GM21526 (cell line): Measurements from ENCODE around the gene PDGFA.

Source experiments
- ATAC-seq: cut with Tn5 transposase; IDR thresholded peaks from one replicate; pipeline ENCODE4 v1.9.1; 2021; ENCODE audit warnings: moderate library complexity; ENCODE audit not compliant: unreplicated experiment, low FRiP score

PDGFA gene

DNA sequence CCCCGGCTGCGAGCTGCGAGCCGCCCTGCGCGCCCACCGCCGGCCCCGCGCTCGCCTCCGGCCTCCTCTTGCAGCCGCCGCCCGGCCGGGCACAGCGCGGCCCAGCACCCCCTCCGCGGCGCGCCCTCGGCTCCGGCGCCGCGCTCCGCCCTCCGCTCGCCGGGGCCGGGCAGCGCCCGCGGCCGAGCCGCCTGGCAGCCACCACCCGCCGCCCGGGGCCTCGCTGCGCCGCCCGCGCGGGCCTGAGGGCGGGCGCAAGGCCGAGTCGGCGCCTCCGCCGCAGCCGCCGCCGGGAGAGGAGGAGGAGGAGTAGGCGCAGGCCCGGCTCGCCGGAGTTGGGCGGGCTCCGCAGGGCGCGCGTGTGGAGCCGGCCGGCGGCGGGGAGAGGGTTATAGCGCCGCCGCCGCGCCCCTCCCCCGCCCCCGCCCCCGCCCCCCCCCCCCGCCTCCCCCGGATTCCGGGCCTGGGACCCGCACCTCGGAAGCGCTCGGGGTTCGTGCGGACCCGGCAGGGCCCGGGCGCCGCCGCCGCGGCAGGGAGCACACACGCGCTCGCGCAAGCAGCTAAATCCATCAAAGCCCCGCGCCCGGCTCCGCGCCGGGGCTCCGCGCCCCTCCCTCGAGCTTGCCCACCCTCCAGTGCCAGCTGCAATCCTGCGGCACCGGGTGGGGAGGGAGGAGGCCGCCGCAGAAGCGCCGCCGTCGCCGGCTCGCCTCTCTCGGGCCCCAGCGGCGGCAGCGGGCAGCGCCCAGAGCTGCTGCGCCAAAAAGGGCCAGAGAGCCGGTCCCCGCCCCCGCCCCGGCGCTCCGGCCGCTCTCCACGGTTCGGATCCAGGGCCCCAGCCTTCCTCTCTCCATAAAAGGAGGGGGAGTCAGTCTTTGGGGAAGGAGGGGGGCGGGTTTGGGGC is at the start of gene PDGFA:
Gene PDGFA, minus strand, starts transcription at position 363 of the 907 bp plus-strand sequence. CDS start 845 bp downstream, outside the sequence.
- no peak for ATAC-seq

- no peak for ATAC-seq
Observed at GRCh38 chr7:568031-568951, 48.6 kb upstream of the PDGFA start.

DNA sequence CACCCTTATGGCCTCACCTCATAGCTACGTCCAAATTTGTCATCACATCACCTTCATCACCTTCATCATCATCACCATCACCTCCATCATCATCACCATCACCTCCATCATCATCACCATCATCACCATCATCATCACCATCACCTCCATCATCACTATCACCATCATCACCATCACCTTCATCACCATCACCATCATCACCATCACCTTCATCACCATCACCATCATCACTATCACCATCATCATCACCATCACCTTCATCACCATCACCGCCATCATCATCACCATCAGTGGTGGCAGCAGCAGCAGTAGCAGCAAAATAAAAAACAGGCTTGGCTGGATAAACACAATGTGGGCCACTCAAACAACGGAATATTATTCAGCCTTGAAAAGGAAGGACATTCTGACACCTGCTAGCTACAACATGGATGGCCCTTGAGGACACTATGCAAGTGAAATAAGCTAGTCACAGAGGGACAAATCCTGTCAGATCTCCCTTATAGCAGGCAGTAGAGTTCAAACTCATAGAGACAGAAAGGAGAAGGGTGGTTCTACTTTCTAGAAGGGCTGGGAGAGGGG is 47.7 kb upstream of the PDGFA start:
- ATAC-seq = no peak

DNA sequence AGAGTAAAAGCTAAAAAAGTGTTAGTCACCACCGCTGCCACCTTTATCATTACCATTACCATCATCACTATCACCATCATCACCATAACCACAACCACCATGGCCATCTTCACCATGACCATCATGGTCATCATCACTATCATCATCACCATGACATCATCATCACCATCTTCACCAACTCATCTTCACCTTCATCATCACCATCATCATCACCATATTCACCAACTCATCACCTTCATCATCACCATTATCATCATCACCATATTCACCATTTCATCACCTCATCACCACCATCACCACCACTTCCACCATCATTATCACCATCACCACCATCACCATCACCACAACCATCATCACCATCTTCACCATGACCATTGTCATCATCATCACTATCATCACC is 46.5 kb upstream of the PDGFA start:
- ATAC-seq = no peak

GRCh38 chr7:564176-564865 is 44.7 kb upstream of the PDGFA start:
- no peak for ATAC-seq

- ATAC-seq = no peak
Observed at GRCh38 chr7:563629-564170, 44.1 kb upstream of the PDGFA start.

DNA sequence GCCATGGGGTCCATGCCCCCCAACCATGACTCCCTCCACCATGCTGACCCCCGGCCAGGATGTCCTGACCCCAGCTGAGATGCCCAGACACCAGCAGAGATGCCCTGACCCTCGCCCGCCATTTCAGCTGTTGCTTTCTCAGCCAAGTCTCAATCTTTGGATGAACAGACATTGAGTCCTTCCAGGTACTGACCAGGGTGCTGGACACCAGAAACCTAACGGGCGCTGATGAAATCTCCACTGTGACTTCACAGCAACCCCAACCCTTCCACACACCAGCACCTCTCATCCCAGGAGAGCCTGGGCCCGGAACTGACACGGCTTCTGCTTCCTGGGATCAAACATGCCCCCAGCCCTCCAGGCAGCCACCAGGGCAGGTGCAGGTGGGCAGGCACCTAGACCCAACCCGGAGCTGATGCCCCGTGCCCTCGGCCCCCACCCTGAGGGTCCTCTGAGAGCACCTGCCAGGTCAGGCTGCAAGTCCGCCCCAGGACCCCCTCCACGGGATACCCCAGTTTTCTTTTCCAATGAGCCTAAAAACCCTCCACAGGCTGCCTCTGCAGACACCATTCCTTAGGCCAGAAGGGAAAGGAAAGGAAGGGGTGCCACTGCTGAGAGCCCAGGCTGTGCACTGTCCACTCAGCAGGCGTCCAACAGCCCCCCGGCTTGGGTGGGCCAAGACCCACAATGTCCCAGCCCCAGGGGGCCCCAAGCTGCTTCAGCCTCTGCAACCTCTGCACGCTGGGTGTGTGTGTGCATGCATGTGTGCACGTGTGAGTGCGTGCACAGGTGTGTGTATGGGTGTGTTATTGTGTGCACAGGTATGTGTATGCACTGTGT is 43.4 kb upstream of the PDGFA start:
- no peak for ATAC-seq

GRCh38 chr7:562374-562675 is 42.7 kb upstream of the PDGFA start:
- ATAC-seq = no peak

- ATAC-seq = no peak
Observed at GRCh38 chr7:561631-562373, 42.2 kb upstream of the PDGFA start.

GRCh38 chr7:560966-561630 is 41.5 kb upstream of the PDGFA start:
- ATAC-seq = no peak

- ATAC-seq = no peak
Observed at GRCh38 chr7:559396-559705, 39.7 kb upstream of the PDGFA start.

DNA sequence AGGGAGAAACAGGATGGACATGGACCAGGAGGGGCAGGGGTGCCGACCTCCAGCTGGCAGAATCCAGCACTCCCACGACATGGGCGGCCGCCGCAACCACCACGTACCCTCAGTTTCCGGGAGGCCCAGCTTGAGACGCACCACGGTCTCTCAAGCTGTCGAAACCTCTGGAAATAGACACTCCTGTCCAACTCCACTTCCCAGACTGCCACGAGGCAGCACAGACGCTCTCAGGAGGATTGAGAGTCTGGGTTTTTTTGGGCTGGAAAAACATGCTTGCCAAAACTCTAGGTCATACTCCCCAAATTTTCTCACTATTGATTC is 37.9 kb upstream of the PDGFA start:
- no peak for ATAC-seq

DNA sequence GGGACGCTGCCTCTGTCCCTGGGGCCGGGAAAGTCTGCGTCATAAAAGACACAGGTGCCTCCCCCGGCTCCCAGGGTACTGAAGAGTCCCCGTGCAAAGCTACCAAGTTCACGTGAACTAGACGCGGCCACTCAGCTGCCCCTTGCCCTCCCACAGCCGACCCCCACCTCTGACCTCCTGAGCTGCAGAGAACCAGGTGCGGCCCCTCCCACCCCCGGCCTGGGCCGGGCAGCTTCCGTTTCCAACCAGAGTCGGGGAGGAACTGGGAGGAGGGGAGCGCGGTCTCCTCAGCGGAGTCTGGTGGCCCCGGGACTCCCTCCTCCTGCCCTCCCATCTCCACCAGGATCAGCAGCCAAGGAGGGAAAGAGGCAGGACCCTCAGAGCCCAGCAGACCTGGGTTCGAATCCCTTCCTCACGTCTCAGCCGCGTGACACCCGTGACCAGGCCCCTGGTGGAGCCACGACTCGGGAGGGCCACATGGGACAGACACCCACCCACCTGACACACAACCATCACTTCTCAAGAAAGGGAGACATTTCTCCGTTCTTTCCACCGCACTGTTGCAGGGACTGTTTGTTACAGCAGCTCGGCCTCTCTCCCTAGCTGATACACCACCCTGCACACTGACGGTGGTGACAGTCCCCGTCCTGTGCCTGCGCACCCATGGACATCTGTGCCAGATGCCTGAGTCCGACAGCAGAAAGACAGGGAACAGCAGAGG is 37.4 kb upstream of the PDGFA start:
- no peak for ATAC-seq

DNA sequence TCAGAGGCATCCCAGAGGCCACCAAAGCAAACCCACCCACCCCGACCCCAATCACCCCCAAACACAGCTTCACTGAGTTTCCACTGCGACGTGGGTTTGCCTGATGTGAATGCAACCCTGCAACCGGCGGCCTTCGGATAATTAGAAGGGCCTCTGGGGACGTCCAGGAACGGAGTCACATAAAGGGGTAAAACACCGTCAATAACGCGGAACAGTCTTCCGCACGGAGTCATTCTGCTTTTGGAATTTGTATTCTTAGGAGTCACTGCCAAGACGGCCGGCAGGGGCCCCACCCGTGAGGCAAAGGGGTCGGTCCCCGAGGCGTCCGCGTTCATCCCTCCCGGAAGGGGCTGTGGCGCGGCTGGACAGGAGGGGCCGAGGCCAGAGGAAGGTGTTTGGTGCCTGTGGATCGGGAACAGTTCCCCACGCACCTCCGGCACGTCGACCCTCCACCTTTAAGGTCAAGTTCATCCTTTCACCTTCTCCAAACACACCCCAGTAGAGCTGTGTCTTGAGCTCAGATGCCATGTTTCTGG is 36.7 kb upstream of the PDGFA start:
- no peak for ATAC-seq

DNA sequence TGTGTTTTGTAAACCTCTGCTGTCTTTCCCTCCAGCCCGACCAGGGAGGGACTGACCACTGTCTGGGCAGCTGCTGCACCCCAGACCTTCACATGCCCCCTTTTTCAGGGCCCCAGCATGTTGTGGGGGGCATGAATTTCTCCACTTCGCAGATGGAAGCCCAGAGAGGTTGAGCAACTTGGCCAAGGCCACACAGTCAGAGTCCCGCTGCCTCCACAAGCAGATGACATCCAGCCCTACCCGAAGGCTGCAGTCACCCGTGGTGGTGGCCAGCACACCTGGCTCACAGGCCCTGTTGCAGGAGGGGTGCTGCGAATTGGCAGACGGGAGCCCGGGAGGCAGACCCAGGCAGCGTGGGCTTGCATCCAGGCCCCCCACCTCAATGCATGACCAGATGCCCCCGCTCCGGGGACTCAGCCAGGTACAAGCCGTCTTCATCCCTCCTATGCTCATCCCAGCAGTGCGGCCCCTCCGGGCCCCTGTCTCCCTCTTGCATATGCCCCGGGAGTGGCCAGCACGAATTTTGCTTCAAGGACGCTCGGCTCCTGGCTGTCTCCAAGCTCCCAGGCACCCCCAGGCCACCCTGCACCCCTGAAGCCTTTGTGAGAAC is 36.0 kb upstream of the PDGFA start:
- ATAC-seq = no peak

DNA sequence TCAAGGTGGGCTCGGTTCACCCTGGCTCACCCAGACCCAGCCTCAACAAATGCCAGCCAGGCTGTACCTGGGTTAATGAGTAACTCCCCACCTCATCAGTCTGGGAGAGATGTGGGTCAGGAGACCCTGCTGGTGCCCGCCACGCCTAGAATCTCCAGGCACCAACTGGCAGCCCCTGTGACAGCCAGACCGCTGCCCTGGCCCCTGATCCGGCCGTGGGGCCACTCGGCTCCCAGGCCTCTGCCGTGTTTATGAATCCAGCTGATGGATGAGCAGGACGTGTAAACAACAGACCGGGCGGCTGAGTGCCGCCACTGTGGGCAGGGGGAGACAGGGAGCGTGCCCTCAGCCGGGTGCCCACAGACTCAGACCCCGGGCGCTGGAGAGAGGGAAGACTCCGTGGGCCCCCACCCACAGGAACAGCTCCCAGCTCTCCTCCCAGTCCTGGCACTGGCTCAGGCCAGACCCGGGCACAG is 34.0 kb upstream of the PDGFA start:
- no peak for ATAC-seq
